Measurements from ENCODE around the gene DPCD. TPM values are rescaled to one million over a fixed set of nuclear protein-coding genes. Genes with fewer than 3 reads are reported as not detected.

The DPCD gene
- total and polyA plus RNA-seq, 4 donors: 5.1 to 6.9 (median 5.6) TPM

DNA sequence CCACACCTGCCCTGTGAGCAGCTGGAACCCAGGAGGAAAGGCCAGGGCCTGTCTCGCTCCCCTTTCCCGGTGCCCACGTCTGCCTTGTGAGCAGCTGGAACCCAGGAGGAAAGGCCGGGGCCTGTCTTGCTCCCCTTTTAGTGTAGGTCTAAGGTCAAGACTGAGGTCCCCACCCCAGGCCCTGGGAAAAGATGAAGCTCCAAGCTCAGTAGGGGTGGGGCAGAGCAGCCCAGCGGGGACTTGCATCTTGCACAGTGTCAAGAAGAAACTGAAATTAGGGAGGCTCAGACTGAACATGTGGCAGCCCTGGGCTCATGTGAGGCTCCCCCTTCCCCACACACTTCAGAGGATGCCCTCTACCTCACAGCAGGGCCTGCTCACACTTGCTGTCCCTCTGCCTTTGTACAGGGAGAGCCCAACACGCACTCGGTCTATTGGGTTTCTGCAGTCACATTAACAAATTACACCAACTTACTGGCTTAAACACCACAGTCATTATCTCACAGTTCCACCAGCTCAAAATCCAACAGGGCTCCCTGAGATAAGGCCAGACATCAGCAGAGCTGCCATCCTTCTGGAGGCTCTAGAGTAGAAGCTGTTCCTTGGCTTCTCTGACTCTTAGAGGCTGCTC is 12.4 kb upstream of the DPCD start (continued):
- TF ChIP-seq, protein P1, sequence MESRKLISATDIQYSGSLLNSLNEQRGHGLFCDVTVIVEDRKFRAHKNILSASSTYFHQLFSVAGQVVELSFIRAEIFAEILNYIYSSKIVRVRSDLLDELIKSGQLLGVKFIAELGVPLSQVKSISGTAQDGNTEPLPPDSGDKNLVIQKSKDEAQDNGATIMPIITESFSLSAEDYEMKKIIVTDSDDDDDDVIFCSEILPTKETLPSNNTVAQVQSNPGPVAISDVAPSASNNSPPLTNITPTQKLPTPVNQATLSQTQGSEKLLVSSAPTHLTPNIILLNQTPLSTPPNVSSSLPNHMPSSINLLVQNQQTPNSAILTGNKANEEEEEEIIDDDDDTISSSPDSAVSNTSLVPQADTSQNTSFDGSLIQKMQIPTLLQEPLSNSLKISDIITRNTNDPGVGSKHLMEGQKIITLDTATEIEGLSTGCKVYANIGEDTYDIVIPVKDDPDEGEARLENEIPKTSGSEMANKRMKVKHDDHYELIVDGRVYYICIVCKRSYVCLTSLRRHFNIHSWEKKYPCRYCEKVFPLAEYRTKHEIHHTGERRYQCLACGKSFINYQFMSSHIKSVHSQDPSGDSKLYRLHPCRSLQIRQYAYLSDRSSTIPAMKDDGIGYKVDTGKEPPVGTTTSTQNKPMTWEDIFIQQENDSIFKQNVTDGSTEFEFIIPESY (IDR thresholded peaks at IDR 0.05): no peak

DNA sequence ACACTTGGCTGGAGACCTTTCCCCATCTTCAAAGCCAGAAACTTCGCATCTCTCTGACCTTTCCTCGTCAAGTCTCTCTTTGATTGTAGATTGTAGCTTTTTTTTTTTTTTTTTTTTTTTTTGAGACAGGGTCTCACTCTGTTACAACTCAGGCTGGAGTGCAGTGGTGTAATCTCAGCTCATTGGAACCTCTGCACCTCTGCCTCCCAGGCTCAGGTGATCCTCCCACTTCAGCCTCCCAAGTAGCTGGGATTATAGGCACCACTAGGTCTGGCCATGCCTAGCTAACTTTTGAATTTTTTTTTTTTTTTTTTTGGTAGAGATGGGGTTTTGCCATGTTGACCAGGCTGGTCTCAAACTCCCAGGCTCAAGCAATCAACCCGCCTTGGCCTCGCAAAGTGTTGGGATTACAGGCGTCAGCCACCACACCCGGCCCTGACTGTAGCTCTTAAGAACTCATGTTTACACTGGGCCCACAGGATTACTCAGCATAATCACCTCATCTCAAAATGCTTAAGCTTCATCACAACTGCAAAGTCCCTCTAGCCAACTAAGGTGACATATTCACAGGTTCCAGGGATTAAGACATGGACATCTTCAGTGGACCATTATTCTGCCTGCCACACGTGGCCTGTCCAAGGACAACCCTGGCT is 11.8 kb upstream of the DPCD start:
- H3K27me3 ChIP-seq (ENCODE audit: control insufficient read depth in 4 of 4, insufficient read depth in 4 of 4, low read length in 3 of 4): no peaks in the 10 kb centered on the region
- DNase-seq (ENCODE audit: low spot score): no peak
- peaks cover 0 to 40% (median 3%) of the 10 kb centered on the region in 4 donors for H3K36me3 ChIP-seq (ENCODE audit: control insufficient read depth in 4 of 4, insufficient read depth in 3 of 4, low read depth in 1 of 4, low read length in 3 of 4)
- H3K27ac ChIP-seq (ENCODE audit: low read depth in 1 of 2, low read length in 2 of 2): no peak overlapping the region
- no peak overlapping the region for H3K9ac ChIP-seq (ENCODE audit: low read depth in 1 of 2, low read length in 2 of 2)
- H3K4me1 ChIP-seq (ENCODE audit: control insufficient read depth in 4 of 4, insufficient read depth in 4 of 4, low read length in 3 of 4): no peaks in the 10 kb centered on the region
- 93% methylated on average over 7 of the region's 7 CpGs for WGBS
- H3K4me3 ChIP-seq (ENCODE audit: low read depth in 1 of 3, low read length in 3 of 3): no peak overlapping the region
- H3K9me3 ChIP-seq (ENCODE audit: control insufficient read depth in 4 of 4, low read length in 3 of 4): peaks cover 5 to 10% (median 8%) of the 10 kb centered on the region in 4 donors
- TF ChIP-seq NR2F2 (IDR thresholded peaks at IDR 0.05) (no peak), EGR1 (IDR thresholded peaks at IDR 0.05; ENCODE audit: low read depth in 2 of 2) (no peak), FOXA2 (IDR thresholded peaks at IDR 0.05) (no peak), RAD21 (IDR thresholded peaks at IDR 0.05) (no peak), RXRA (IDR thresholded peaks at IDR 0.05) (no peak), JUND (IDR thresholded peaks at IDR 0.05) (no peak), GABPA (IDR thresholded peaks at IDR 0.05 in 1 of 2, conservative IDR thresholded peaks at IDR 0.05 in 1 of 2) (no peak), SP1 (IDR thresholded peaks at IDR 0.05) (no peak), FOXA1 (IDR thresholded peaks at IDR 0.05) (no peak), YY1 (IDR thresholded peaks at IDR 0.05) (no peak), TAF1 (conservative IDR thresholded peaks at IDR 0.05) (no peak), HNF4G (IDR thresholded peaks at IDR 0.05) (no peak), HNF4A (conservative IDR thresholded peaks at IDR 0.05) (no peak)
- TF ChIP-seq, protein P2, sequence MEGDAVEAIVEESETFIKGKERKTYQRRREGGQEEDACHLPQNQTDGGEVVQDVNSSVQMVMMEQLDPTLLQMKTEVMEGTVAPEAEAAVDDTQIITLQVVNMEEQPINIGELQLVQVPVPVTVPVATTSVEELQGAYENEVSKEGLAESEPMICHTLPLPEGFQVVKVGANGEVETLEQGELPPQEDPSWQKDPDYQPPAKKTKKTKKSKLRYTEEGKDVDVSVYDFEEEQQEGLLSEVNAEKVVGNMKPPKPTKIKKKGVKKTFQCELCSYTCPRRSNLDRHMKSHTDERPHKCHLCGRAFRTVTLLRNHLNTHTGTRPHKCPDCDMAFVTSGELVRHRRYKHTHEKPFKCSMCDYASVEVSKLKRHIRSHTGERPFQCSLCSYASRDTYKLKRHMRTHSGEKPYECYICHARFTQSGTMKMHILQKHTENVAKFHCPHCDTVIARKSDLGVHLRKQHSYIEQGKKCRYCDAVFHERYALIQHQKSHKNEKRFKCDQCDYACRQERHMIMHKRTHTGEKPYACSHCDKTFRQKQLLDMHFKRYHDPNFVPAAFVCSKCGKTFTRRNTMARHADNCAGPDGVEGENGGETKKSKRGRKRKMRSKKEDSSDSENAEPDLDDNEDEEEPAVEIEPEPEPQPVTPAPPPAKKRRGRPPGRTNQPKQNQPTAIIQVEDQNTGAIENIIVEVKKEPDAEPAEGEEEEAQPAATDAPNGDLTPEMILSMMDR (IDR thresholded peaks at IDR 0.05; ENCODE audit: low read depth, low read length, missing input control): no peak
- TF ChIP-seq, protein P1 (IDR thresholded peaks at IDR 0.05): no peak
- TF ChIP-seq, protein P3, sequence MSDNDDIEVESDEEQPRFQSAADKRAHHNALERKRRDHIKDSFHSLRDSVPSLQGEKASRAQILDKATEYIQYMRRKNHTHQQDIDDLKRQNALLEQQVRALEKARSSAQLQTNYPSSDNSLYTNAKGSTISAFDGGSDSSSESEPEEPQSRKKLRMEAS (IDR thresholded peaks at IDR 0.05): no peak
- TF ChIP-seq, protein P4, sequence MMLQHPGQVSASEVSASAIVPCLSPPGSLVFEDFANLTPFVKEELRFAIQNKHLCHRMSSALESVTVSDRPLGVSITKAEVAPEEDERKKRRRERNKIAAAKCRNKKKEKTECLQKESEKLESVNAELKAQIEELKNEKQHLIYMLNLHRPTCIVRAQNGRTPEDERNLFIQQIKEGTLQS (IDR thresholded peaks at IDR 0.05): no peak
- TF ChIP-seq, protein P5, sequence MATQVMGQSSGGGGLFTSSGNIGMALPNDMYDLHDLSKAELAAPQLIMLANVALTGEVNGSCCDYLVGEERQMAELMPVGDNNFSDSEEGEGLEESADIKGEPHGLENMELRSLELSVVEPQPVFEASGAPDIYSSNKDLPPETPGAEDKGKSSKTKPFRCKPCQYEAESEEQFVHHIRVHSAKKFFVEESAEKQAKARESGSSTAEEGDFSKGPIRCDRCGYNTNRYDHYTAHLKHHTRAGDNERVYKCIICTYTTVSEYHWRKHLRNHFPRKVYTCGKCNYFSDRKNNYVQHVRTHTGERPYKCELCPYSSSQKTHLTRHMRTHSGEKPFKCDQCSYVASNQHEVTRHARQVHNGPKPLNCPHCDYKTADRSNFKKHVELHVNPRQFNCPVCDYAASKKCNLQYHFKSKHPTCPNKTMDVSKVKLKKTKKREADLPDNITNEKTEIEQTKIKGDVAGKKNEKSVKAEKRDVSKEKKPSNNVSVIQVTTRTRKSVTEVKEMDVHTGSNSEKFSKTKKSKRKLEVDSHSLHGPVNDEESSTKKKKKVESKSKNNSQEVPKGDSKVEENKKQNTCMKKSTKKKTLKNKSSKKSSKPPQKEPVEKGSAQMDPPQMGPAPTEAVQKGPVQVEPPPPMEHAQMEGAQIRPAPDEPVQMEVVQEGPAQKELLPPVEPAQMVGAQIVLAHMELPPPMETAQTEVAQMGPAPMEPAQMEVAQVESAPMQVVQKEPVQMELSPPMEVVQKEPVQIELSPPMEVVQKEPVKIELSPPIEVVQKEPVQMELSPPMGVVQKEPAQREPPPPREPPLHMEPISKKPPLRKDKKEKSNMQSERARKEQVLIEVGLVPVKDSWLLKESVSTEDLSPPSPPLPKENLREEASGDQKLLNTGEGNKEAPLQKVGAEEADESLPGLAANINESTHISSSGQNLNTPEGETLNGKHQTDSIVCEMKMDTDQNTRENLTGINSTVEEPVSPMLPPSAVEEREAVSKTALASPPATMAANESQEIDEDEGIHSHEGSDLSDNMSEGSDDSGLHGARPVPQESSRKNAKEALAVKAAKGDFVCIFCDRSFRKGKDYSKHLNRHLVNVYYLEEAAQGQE (IDR thresholded peaks at IDR 0.05): no peak

All from liver (tissue), 9 donors.